Right cardiac atrium (tissue), 5 donors: ENCODE results near the gene TMEM79. TPM values are rescaled to one million over a fixed set of nuclear protein-coding genes. Genes with fewer than 3 reads are reported as not detected.

Experiments
- polyA plus RNA-seq: library from polyadenylated mRNA; stranded (reverse); fragments of 200-250 nt; gene quantifications from one replicate; pipeline ENCODE4 v1.2.3, GENCODE V29; 2013
- total RNA-seq, 4 donors: library from RNA; stranded (reverse); fragmentation: NEBNext Ultra II Directional; extraction: Animal tissue kit (Norgen Biotek cat#: 25700); gene quantifications; one replicate each; pipeline ENCODE4 v1.2.1, GENCODE V29; 2021
- donor health status: healthy with polysubstance abuse.
- donor health status: DM: no; HTN: yes; CAD: no.
- donor health status: DM: no; HTN: no; CAD: no.
- donor health status: DM: no; HTN: yes; CAD: no; lungs with severe emphysema.
- donor health status: DM: yes; HTN: yes; CAD: no.

Gene TMEM79
- total and polyA plus RNA-seq, 5 donors = 0.95 to 2.4 (median 1.9) TPM

Other genes starting within 250 kb of the TMEM79 start
- 10 to 100 TPM; 23.9 to 28.7 (median 27.0) TPM for gene UBQLN4, start 230.5 kb upstream of the TMEM79 start, total RNA-seq
- 13.7 TPM for gene UBQLN4, start 230.5 kb upstream of the TMEM79 start, polyA plus RNA-seq
- 10 to 100 TPM; 43.8 to 55.2 (median 51.5) TPM for gene LAMTOR2, start 229.5 kb upstream of the TMEM79 start, total RNA-seq
- 100 TPM for gene LAMTOR2, start 229.5 kb upstream of the TMEM79 start, polyA plus RNA-seq
- gene RAB25, start 223.2 kb upstream of the TMEM79 start, total RNA-seq = not detected
- 0.07 TPM for gene RAB25, start 223.2 kb upstream of the TMEM79 start, polyA plus RNA-seq
- gene MEX3A, start 201.9 kb upstream of the TMEM79 start, total RNA-seq = under 1 TPM; 0.17 to 0.33 (median 0.19) TPM
- 0.25 TPM for gene MEX3A, start 201.9 kb upstream of the TMEM79 start, polyA plus RNA-seq
- 100 to 1,000 TPM; 238 to 451 (median 281) TPM for gene LMNA, start 169.6 kb upstream of the TMEM79 start, total RNA-seq
- 247 TPM for gene LMNA, start 169.6 kb upstream of the TMEM79 start, polyA plus RNA-seq
- gene SEMA4A, start 130.7 kb upstream of the TMEM79 start, total RNA-seq = 1 to 10 TPM; 2.3 to 3.4 (median 2.7) TPM
- gene SEMA4A, start 130.7 kb upstream of the TMEM79 start, polyA plus RNA-seq = 3.7 TPM
- gene SLC25A44, start 90.2 kb upstream of the TMEM79 start, total RNA-seq = 10 to 100 TPM; 14.2 to 21.5 (median 15.7) TPM
- 8.6 TPM for gene SLC25A44, start 90.2 kb upstream of the TMEM79 start, polyA plus RNA-seq
- gene PMF1, start 71.3 kb upstream of the TMEM79 start, total RNA-seq = 10 to 100 TPM; 55.3 to 62.9 (median 59.5) TPM
- 93.6 TPM for gene PMF1, start 71.3 kb upstream of the TMEM79 start, polyA plus RNA-seq
- gene BGLAP, start 42.1 kb upstream of the TMEM79 start, total RNA-seq = under 1 TPM in 3 of 4 donors, not detected in 1; 0.54 to 0.92 (median 0.66) TPM
- 0.45 TPM for gene BGLAP, start 42.1 kb upstream of the TMEM79 start, polyA plus RNA-seq
- 1 to 10 TPM in 2 of 4 donors, under 1 TPM in 2; 0.68 to 1.5 (median 0.95) TPM for gene PAQR6, start 36.3 kb upstream of the TMEM79 start, total RNA-seq
- 1.3 TPM for gene PAQR6, start 36.3 kb upstream of the TMEM79 start, polyA plus RNA-seq
- 10 to 100 TPM; 55.2 to 73.6 (median 62.2) TPM for gene SMG5, start 1.5 kb upstream of the TMEM79 start, total RNA-seq
- 55.3 TPM for gene SMG5, start 1.5 kb upstream of the TMEM79 start, polyA plus RNA-seq
- 10 to 100 TPM; 19.8 to 28.4 (median 25.5) TPM for gene GLMP, start 11.4 kb downstream of the TMEM79 start, total RNA-seq
- gene GLMP, start 11.4 kb downstream of the TMEM79 start, polyA plus RNA-seq = 22.0 TPM
- not detected for gene VHLL, start 15.0 kb downstream of the TMEM79 start, total RNA-seq
- gene VHLL, start 15.0 kb downstream of the TMEM79 start, polyA plus RNA-seq = not detected
- gene CCT3, start 54.0 kb downstream of the TMEM79 start, total RNA-seq = 100 to 1,000 TPM; 126 to 151 (median 138) TPM
- 125 TPM for gene CCT3, start 54.0 kb downstream of the TMEM79 start, polyA plus RNA-seq
- gene TSACC, start 54.2 kb downstream of the TMEM79 start, total RNA-seq = not detected
- 0.38 TPM for gene TSACC, start 54.2 kb downstream of the TMEM79 start, polyA plus RNA-seq
- gene RHBG, start 84.9 kb downstream of the TMEM79 start, total RNA-seq = not detected
- gene RHBG, start 84.9 kb downstream of the TMEM79 start, polyA plus RNA-seq = 0.20 TPM
- gene MEF2D, start 216.4 kb downstream of the TMEM79 start, total RNA-seq = 10 to 100 TPM; 81.5 to 99.2 (median 89.6) TPM
- 53.0 TPM for gene MEF2D, start 216.4 kb downstream of the TMEM79 start, polyA plus RNA-seq